Measurements from ENCODE around the gene TMEM168.

- no peak for TF ChIP-seq CTCF (IDR thresholded peaks at IDR 0.05; ENCODE audit: insufficient read depth, low read depth, low read length)
- no peak for TF ChIP-seq EZH2 (IDR thresholded peaks at IDR 0.05; ENCODE audit: insufficient read depth, low read length)
Measured at GRCh38 chr7:112765105-112765504, 25.1 kb downstream of the TMEM168 start.
